GM18505 (cell line): ENCODE data around the gene AUTS2.

Experiments
- ATAC-seq: cut with Tn5 transposase; IDR thresholded peaks from one replicate; pipeline ENCODE4 v1.9.1; 2021; ENCODE audit not compliant: unreplicated experiment
- POLR2A ChIP-seq: IDR thresholded peaks from 4 replicates; pipeline ENCODE4 v1.6.1; 2011; ENCODE audit warnings: borderline replicate concordance; ENCODE audit not compliant: insufficient read depth, insufficient read length; ENCODE audit errors: extremely low read depth

AUTS2 gene

GRCh38 chr7:70734411-70734810, 1136.1 kb downstream of the AUTS2 start:
- no peak for TF ChIP-seq POLR2A
- no peak for ATAC-seq

- TF ChIP-seq POLR2A: no peak
- no peak for ATAC-seq
Observed at GRCh38 chr7:70735313-70735712, 1137.0 kb downstream of the AUTS2 start.

- TF ChIP-seq POLR2A: no peak
- ATAC-seq: no peak
Observed at GRCh38 chr7:70736715-70737460, 1138.6 kb downstream of the AUTS2 start.

DNA sequence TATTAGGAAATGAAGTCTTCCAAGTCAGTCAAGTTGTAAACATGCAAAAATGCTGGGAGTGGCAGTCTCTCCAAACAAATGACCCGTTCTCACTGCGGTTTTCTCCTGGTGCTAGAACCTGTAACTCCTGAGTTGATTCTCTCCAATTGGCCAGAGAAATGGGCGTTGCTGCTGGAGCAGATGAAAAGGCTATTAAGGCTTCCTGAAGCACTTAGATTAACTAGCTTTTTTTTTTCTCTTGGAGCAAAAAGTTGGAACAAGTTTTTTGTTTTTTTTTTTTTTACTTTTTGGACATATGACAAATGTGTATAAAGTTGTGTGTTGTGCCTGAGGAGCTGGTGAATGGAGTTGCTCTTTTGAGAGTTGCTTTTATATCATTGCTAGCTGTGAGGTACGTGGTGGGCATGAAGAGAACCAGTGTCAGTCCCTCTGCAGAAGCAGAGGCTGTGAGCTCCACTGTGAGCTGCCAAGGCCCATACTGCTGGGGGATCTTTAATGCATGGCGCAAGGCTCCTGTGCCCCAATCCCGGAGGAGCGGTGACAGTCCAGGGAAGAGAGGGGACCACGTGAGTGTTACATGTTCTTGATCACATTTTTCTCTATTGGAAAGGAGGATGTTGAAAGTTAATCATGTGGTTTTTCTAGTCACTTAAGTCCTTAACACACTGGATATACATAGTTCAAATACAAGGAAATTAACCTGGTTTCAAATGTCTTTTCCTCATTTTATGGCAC, 1140.0 kb downstream of the AUTS2 start:
- no peak for TF ChIP-seq POLR2A
- no peak for ATAC-seq

DNA sequence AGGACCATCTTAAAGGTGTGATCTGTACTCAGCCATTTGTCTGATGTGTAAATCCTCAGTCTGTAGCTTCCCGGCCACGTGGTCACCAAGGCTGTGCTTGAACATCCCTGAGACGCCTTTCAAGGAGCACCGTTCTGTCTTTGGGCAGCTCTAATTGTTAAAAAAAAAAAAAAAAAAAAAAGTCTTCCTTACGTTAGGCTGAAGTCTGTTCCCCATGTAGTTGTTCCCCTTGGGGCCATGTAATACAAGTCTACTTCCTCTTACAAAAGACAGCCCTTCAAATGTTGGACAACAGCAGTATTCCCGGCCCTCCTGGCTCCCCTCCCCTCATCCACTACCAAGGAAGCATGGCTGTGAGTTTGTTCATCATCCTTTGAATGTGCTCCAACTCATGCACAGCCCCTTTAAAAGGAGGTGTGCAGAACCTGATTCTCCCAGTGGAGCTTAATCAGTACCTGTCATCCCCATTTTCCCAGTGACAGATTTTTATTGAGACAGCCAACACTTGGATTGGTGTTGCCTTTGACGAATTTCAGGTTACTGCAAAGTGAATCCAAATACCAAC, 1141.5 kb downstream of the AUTS2 start:
- ATAC-seq: no peak
- TF ChIP-seq POLR2A: no peak

DNA sequence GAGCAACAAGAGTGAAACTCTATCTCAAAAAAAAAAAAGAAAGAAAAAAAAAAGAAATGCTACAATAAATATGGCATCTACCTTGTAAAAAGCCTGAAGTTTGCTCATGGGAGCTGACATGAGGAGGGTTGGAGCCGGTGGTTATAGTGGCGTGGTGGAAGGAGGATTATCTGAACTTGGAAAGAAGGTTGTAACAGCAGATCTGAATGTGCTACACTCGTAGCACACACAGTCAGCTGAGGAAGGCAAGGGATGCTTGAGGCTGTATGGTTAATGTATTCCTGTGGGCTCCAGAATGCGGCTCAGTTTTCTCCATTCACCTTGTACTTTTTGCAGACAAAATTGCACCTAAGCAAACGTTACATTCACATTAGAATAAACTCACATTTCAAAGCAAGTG, 1143.4 kb downstream of the AUTS2 start:
- ATAC-seq: no peak
- TF ChIP-seq POLR2A: no peak

DNA sequence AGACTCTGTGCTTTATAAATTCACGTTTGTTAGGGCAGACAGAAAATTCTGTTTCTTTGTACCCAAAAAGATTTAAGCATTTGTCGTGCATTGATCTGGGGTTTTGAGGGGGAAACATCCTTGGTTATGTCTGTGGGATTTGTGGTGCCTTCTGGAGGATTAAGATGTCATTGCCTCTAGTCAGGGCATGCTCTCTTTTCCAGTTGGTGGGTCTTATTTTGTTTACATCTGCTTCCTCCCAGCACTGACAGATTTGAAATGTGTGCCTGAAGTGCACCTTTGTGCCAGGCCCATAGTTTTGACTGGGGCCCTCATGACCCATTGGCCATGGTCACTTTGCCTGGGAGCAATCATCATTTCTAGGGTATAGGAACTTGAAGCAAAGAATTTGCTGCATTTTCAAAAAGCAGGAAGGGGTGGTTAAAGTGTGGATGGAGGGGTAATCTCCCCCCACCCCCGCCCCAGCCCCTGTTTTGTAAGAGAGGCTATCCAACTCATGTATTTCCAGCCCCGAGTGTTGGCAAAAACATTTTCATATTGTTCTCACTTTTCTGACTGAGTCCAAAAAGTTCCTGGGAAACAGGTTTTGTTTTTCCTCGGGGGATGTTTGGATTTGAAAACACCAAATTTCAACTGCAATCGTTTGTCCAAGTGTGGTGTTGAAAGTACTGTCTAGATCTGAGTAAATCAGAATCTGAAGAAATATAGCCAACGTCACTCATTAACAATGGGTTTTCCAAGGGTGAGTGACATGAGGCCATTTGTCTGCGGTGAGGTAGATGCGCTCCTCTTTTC, 1145.5 kb downstream of the AUTS2 start:
- no peak for ATAC-seq
- TF ChIP-seq POLR2A: no peak

GRCh38 chr7:70744492-70744891, 1146.2 kb downstream of the AUTS2 start:
- TF ChIP-seq POLR2A: no peak
- ATAC-seq: no peak

GRCh38 chr7:70749831-70750230, 1151.6 kb downstream of the AUTS2 start:
- TF ChIP-seq POLR2A: no peak

GRCh38 chr7:70751895-70752294, 1153.6 kb downstream of the AUTS2 start:
- no peak for TF ChIP-seq POLR2A
- ATAC-seq: no peak

More at GRCh38 chr7:70749831-70750230, 1151.6 kb downstream of the AUTS2 start:
- ATAC-seq: no peak

GRCh38 chr7:70752794-70753241, 1154.5 kb downstream of the AUTS2 start:
- no peak for ATAC-seq
- TF ChIP-seq POLR2A: no peak

DNA sequence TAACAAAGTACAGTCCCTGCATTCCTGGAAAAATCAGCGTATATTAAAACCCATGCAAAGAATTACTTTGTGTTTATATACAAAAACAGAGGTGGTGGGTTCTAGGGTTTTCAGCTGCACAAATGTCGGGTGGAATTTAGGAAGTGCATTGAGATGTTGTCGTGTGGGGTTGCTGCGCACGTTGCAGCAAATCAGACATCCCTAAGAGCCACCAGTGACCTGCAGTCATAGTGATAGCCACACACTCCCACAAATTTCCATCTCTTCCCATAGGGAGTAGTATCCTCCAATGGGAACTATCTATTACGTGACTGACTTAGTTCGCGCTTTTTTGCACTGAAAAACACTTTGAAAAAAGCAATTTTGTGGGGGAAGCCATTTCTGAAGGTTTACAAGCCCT, 1158.5 kb downstream of the AUTS2 start:
- no peak for TF ChIP-seq POLR2A
- ATAC-seq: no peak

DNA sequence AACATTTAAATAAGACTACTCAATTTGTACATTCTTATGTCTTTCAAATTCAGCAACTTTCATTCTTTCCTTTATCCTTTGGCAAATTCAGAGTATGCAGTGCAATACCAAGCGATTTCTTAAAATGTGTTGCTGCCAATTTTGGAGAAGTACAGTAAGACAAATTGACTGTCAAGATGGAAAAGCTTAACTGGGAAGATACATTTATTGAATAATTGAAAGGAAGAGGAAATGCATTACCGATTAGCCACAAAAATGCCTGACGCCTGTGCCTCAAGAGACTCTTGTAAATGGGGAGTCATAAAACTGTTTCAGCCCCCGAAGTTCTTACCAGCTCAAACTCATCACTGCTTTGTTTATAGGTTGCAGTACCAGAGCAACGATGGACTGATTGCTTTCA, 1160.4 kb downstream of the AUTS2 start:
- no peak for ATAC-seq
- TF ChIP-seq POLR2A: no peak

DNA sequence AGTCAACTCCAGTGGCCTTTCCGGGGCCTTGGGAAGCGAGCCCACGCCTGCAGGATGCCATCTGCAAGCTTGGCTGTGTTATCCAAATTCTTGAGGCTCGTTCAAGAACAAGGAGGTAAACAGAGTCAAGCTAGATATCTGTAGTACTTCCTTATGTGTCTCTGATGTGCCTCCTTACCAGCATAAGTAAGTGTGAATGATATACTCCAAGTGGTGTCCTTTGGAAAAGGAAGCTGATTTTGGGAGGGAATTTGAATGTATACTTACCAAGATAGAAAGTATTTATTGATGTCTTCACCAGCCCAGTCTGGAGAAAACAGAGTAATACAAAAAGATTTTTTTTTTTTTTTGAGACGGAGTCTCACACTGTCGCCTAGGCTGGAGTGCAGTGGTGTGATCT, 1161.4 kb downstream of the AUTS2 start:
- no peak for ATAC-seq

More for the DNA sequence above, 1161.4 kb downstream of the AUTS2 start:
- no peak for TF ChIP-seq POLR2A
